OCI-M2 (cell line): ENCODE results near the gene CNKSR1.
A peak's percentile ranks its signal among the peaks of the same experiment; 100 is the strongest.
"Not testable (repeated sequence)": the region's sequence is repeated elsewhere in the genome, so short reads cannot be mapped to it uniquely, and the experiment has no call there.

Source experiments
- DNase-seq: peaks from one replicate; lab custom pipeline; 2025; ENCODE audit not compliant: unreplicated experiment; lab: John Stamatoyannopoulos, UW

Gene CNKSR1

DNA sequence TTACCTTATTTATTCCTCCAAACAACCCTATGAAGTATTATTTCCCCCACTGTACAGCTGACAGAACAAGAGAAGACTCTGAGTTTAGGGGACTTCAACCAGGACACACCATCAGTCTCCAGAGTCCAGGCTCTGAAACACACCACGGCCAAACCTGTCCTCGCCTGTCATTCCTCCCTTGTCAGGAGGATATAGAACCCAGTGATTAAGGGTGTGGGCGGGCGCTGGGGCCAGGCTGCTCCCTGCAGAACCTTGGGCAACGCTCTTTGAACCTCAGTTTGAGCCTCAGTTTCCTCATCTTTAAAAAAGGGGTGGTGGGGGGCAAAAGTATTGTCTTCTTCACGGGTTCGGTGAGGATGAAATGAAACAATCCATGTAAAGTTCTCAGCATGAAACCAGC is 47.3 kb downstream of the CNKSR1 start:
- no peak for DNase-seq

DNA sequence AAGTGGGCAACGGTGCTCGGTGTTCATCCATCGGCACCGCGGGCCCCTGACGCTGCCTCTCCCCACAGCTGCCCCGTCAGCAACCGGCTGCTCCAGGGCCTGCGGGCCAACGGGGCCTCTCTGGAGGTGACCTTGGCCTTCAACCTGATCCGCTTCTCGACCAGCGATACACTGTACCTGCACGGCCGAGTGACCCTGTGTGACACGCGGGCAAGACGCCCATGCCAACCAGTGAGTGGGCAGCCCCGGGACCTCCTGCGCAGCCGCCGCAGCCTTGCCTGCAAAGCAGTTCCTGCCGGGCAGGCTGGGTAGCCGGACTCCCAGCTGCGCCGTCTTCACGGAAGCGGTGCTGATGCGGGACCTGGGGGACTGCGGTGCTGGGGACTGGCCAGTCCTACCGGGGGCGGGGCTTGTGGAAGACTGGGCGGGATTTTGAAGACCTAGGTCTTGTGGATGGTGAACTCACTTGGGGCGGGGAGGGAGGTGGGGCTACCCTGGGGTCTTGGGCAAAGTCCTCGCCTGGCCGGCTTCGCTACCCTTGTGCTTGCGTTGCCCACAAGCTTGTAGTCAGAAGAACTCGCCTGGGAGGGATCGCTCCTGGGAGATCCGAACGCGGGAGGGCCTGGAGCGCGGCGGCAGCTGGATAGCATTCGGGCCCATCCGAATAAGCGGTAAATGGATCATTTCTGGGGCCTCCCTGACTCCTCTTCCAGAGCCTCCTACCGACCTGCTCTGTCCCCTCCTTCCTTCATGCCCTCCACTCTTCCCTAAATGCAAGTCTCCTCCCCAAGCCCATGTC is 47.9 kb downstream of the CNKSR1 start:
- no peak for DNase-seq

GRCh38 chr1:26230682-26231081 is 53.4 kb downstream of the CNKSR1 start:
- DNase-seq = not testable (repeated sequence)

DNA sequence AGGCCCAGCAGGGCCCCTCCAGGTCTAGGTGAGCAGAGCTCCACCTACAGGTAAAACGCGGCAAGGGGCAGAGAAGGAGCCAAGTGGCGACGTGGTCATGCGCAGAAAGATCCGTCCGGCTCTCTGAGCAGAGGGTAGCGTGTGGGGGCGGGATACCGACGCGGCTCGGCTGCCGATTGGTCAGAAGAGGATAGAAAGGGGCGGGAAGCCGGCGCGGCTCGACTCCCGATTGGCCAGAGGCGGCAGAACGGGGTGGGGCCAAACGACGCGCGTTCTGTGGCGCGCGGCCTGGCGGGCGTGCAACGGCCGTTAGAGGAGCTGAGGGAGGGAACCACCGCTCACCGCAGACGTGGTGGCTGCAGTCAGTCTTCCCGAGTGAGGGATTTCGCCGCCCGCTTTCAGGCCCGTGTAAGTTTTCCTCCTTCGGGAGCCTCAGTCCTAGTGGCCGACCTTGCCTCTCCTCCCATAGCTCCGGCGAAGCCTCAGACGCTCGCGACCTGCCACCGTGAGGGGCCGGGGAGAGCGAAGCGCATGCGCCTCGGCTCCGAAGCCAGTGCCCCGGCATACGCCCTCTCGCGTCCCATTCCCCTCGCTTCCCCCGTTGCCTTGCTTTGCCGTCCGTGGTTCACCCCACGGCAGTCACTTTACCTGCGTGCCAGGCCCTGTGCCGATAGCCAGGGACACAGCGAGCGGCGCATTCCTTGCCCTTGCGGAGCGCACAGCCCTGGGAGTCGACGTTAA is 56.8 kb downstream of the CNKSR1 start, which contains the start of gene CEP85:
TSS of gene CEP85 (plus strand) at position 298 of the 741 bp plus-strand sequence. CDS start 5,584 bp downstream, outside the sequence.
- peak; percentile 90 for DNase-seq

DNA sequence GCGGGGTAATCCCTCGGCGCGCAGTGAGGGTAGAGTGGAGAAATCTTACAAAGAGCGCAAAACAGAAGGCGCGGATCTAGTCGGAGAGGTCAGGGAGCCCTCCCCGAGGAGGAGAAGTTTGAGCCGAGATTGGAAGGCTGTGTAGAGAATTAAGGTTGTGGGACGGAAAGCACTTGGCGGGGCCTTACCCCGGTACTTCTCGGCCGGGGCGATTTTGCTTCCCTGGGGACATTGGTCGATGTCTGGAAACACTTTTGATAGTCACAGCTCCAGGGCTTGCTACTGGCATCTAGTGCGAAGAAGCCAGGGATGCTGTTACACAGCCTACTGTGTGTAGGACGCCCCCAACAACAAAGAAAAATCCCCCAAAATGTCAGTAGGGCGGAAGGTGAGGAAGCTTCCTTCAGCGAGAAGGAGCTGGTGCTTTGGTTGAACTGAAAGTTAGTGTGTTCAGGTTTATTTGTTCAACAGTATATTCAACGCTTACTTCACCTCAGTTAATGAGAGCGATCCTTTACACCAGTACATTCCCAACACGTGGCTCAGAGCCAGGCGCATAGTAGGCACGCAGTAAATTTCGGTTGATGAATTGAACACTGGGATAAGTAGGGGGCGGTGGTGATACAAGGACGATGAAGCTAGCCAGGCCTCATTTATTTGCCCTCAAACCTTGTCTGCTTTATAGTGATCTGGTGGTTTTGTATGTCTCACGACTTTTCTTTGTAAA is 57.5 kb downstream of the CNKSR1 start:
- no peak for DNase-seq

DNA sequence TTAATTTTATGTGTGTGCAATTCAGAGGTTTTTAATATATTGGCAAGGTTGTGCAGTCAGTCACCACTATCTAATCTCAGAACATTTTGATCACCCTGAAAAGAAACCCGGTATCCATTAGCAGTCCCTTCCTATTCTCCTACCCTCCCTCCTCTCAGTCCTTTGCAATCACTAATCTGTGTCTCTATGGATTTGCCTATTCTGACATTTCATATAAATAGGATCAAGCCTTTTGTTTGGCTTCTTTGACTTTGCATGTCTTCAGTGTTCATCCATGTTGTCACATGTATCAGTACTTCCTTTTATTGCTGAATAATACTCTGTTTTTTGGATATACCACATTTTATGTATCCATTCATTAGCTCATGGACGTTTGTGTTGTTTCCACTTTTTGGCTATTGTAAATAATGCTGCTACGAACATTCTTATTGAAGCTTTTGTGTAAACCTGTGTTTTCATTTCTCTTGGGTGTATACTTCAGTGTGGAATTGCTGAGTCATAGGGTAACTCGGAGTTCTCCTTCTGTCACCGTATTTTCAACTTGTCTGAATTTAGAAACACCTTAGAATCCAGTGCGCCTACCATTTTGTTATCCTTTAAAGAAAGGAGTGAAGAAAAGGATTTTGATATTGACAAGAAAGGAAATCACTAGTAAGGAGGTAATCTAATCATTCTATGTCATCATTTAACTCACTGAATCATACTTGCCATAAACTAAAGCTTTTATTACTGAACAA is 60.1 kb downstream of the CNKSR1 start:
- DNase-seq = no peak
